Hair follicular keratinocyte (primary cell): ENCODE measurements around the gene ORC6. TPM values are rescaled to one million over a fixed set of nuclear protein-coding genes. Genes with fewer than 3 reads are reported as not detected.

Experiments
- total RNA-seq: library from RNA; depleted of rRNA; stranded (reverse); fragments of >200 nt; gene quantifications from 2 replicates; pipeline ENCODE4 v1.2.3, GENCODE V29; 2015

ORC6 gene
- 8.4 and 28.1 TPM in 2 replicates for total RNA-seq

GRCh38 chr16:46689365-46690280 lies at the start of gene ORC6:
TSS of gene ORC6 (plus strand) at chr16:46689659. CDS start at chr16:46689706, 47 bp downstream.

GRCh38 chr16:46688654-46689364 lies 650 bp upstream of the ORC6 start, which contains the start of gene VPS35:
TSS of gene VPS35 (minus strand) at chr16:46689178. CDS start at chr16:46689133, 45 bp downstream.

Other genes with a start within 250 kb of the ORC6 start
- 10.8 and 23.8 TPM in 2 replicates for gene SHCBP1, start 68.3 kb upstream of the ORC6 start, total RNA-seq
- 94.7 and 114 TPM in 2 replicates for gene VPS35, start 481 bp upstream of the ORC6 start, total RNA-seq
- 0.16 TPM in 1 of 2 replicates, not detected in the other for gene MYLK3, start 58.7 kb downstream of the ORC6 start, total RNA-seq
- 5.5 and 7.4 TPM in 2 replicates for gene C16orf87, start 141.5 kb downstream of the ORC6 start, total RNA-seq
- gene GPT2, start 194.7 kb downstream of the ORC6 start, total RNA-seq = 47.4 and 48.8 TPM in 2 replicates